ENCODE results near the gene ZNF532. TPM values are rescaled to one million over a fixed set of nuclear protein-coding genes. Genes with fewer than 3 reads are reported as not detected.

ZNF532 gene
- total RNA-seq, 1 donor from 2014 or later: 71.8 TPM

DNA sequence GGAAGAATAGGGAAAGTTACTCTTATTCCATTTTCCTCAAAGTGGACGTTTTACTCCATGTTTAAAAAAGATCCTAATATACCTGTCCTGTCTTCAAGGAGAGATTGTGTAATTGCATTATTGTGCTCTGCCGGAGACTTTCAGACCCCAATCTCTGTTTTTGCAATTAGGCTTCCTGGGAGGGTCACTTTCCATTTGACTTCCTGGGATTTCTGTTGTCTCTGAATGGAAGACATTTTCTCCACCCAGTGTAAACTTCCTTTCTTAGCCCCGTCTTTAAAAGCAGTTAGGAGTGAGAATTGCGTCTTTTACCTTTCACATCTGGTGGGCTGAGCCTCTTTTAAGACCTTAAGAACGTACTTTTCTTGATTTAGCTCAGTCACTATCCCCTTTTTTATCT, 63.0 kb downstream of the ZNF532 start:
- intact Hi-C loops (cut with DNase I): no loop called here
- DNase-seq (ENCODE audit: low spot score): no peak

GRCh38 chr18:58928386-58928785, 63.7 kb downstream of the ZNF532 start:
- no peak for DNase-seq (ENCODE audit: low spot score)
- intact Hi-C loops (cut with DNase I): no loop called here

GRCh38 chr18:58929206-58929605, 64.5 kb downstream of the ZNF532 start:
- intact Hi-C loops (cut with DNase I): no loop called here
- DNase-seq (ENCODE audit: low spot score): no peak

GRCh38 chr18:58934356-58934755, 69.7 kb downstream of the ZNF532 start:
- intact Hi-C loops (cut with DNase I): no loop called here
- DNase-seq (ENCODE audit: low spot score): no peak

- intact Hi-C loops (cut with DNase I): no loop called here
- no peak for DNase-seq (ENCODE audit: low spot score)
Observed at GRCh38 chr18:58934933-58935577, 70.4 kb downstream of the ZNF532 start.

- no peak for DNase-seq (ENCODE audit: low spot score)
- intact Hi-C loops (cut with DNase I): no loop called here
Observed at GRCh38 chr18:58937071-58937886, 72.6 kb downstream of the ZNF532 start.

GRCh38 chr18:58937887-58938267, 73.2 kb downstream of the ZNF532 start:
- intact Hi-C loops (cut with DNase I): no loop called here
- DNase-seq (ENCODE audit: low spot score): no peak

DNA sequence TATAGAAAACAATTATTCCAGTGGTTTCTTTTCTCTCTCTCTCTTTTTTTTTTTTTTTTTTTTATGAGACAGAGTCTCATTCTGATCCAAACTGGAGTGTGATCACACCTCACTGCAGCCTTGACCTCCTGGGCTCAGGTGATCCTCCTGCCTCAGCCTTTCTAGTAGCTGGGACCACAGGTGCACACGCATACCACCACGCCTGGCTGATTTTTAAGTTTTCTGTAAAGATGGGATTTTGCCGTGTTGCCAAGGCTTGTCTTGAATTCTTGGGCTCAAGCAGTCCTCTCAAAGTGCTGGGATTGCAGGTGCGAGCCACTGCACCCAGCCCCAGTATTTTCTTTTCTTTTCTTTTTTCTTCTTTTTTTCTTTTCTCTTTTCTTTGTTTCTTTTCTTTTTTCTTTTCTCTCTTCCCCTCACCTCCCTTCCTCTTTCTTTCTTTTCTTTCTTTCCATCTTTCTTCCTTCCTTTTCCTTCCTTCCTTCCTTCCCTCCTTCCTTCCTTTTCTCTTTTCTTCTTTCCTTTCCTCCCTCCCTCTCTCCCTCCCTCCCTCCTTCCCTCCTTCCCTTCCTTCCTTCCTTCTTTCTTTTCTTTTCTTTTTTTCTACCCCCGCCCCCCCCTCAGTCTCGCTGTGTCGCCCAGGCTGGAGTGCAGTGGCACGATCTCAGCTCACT, 76.9 kb downstream of the ZNF532 start:
- DNase-seq (ENCODE audit: low spot score): no peak
- intact Hi-C loops (cut with DNase I): no loop called here

- intact Hi-C loops (cut with DNase I): no loop called here
- DNase-seq (ENCODE audit: low spot score): no peak
Observed at GRCh38 chr18:58943896-58944295, 79.2 kb downstream of the ZNF532 start.

DNA sequence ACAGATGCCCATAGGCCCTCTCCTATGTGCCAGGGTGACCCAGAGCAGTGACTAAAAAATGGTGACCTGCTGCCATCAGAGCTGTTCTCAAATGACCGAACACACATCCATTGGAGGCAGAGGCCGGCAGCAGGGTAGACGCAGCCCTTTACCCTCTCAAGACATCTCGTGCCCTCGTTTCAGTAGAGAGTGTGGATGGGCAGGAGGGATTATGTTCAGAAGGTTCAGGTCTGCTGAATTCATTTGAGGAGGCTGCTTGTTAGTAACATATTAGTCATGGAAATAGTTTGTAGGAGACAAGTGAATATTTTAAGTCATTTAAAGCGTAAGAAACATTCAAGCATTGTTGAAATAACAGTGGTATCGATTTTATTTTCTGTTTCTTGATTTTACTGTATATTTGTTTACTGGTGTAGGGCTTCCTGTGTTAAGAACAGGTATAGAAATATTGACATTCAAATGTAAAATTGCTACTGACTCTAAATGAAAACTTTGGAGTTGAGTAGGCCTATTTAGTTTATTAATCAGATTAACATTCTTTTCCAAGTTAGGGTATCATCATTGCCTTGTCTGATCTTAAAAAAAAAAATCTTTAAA, 82.6 kb downstream of the ZNF532 start:
- DNase-seq (ENCODE audit: low spot score): no peak
- intact Hi-C loops (cut with DNase I): no loop called here

- no peak for DNase-seq (ENCODE audit: low spot score)
- intact Hi-C loops (cut with DNase I): no loop called here
Observed at GRCh38 chr18:58949031-58949430, 84.4 kb downstream of the ZNF532 start.

- intact Hi-C loops (cut with DNase I): no loop called here
- DNase-seq (ENCODE audit: low spot score): no peak
Observed at GRCh38 chr18:58951986-58952702, 87.5 kb downstream of the ZNF532 start.

- DNase-seq (ENCODE audit: low spot score): no peak
- intact Hi-C loops (cut with DNase I): no loop called here
Observed at GRCh38 chr18:58952858-58953257, 88.2 kb downstream of the ZNF532 start.

GRCh38 chr18:58953627-58954026, 89.0 kb downstream of the ZNF532 start:
- intact Hi-C loops (cut with DNase I): no loop called here
- no peak for DNase-seq (ENCODE audit: low spot score)

DNA sequence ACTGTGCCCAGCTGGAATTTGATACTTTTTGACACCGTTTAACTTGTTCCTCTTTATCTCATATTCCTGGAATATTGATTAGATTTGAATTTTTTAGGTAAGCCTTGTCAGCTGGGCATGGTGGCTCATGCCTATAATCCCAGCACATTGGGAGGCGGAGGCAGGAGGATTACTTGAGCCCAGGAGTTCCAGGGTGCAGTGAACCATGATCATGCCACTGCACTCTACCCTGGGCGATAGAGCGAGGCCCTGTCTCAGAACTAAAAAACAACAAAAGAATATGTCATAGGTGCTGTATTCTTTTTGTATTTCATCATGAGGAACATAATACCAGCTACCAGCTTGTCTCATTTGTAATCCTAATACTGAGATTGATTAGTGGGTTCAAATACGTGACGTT, 90.3 kb downstream of the ZNF532 start:
- intact Hi-C loops (cut with DNase I): no loop called here
- no peak for DNase-seq (ENCODE audit: low spot score)

GRCh38 chr18:58955738-58956137, 91.1 kb downstream of the ZNF532 start:
- DNase-seq (ENCODE audit: low spot score): no peak
- intact Hi-C loops (cut with DNase I): no loop called here

- intact Hi-C loops (cut with DNase I): no loop called here
- no peak for DNase-seq (ENCODE audit: low spot score)
Observed at GRCh38 chr18:58958628-58959027, 94.0 kb downstream of the ZNF532 start.

DNA sequence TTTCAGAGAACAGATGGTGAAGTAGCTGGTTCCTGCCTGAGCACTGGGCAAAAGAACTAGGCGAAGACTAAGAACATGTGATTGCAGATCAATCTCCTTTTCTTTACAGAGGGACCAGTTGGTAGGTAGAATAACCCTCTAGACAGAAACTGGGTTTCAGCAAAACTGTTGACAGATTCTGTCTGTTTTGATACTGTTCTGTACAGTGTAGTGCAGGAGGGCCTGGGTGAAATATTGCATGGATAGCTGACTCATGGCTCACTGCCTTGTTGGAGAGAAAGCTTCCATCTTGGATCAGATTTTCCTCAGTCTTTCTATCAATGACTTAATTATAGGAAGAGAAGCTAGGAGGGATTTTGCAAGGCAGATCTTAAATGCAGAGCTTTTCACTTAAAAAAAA, 95.8 kb downstream of the ZNF532 start:
- intact Hi-C loops (cut with DNase I): no loop called here

GRCh38 chr18:58960946-58961722, 96.5 kb downstream of the ZNF532 start:
- intact Hi-C loops (cut with DNase I): no loop called here
- DNase-seq (ENCODE audit: low spot score): no peak

More for the DNA sequence above, 95.8 kb downstream of the ZNF532 start:
- no peak for DNase-seq (ENCODE audit: low spot score)
